ENCODE results near the gene FNDC10. TPM values are rescaled to one million over a fixed set of nuclear protein-coding genes. Genes with fewer than 3 reads are reported as not detected.
A peak's percentile ranks its signal among the peaks of the same experiment; 100 is the strongest.

Gene FNDC10
- polyA plus RNA-seq, 4 donors = 0.54 to 2.9 (median 1.5) TPM

DNA sequence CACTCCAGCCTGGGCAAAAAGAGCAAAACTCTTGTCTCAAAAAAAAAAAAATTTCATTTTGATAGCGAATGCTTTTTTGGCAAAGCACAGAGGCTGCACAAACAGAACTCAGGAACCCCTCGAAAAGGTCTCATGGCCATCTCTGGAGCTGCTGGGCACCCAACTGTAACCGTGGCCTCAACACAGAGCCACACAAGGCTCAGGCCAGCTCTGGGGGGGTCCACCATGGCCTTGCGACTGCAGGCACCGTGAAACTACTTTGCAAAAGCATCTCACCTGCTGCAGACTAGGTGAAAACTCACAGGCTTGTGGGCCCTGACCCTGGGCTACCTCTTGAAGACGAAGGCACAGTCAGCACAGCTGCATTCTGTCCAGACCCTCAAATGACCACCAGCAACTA is 43.4 kb downstream of the FNDC10 start:
- Histone ChIP-seq H3K27me3 (ENCODE audit: control insufficient read depth in 3 of 3, insufficient read depth in 3 of 3, low read length in 3 of 3) (no peaks in the 10 kb centered on the region), H3K4me1 (ENCODE audit: control insufficient read depth in 3 of 3, insufficient read depth in 2 of 3, low read depth in 1 of 3, low read length in 2 of 3) (no peaks in the 10 kb centered on the region), H3K36me3 (ENCODE audit: control insufficient read depth in 3 of 3, insufficient read depth in 2 of 3, low read depth in 1 of 3, low read length in 3 of 3) (peaks cover 0 to 55% (median 2%) of the 10 kb centered on the region in 3 donors), H3K9me3 (ENCODE audit: control insufficient read depth in 2 of 2, insufficient read depth in 1 of 2, low read depth in 1 of 2, low read length in 1 of 2) (no peaks in the 10 kb centered on the region), H3K4me3 (ENCODE audit: low read depth in 1 of 3, low read length in 3 of 3) (no peak overlapping the region), H3K27ac (ENCODE audit: low read depth in 1 of 3, low read length in 2 of 3) (no peak overlapping the region)
- 92 to 96% (median 94%) methylated on average over 6 of the region's 6 CpGs for WGBS, 3 donors
- FAIRE-seq (no peak), DNase-seq (no peak)

- FAIRE-seq (no peak), DNase-seq (peak in 1 of 2 donors; percentile 36)
- no peaks in the 10 kb centered on the region for H3K4me1 ChIP-seq (ENCODE audit: control insufficient read depth in 3 of 3, insufficient read depth in 2 of 3, low read depth in 1 of 3, low read length in 2 of 3)
- no peak overlapping the region for H3K27ac ChIP-seq (ENCODE audit: low read depth in 1 of 3, low read length in 2 of 3)
- 71 to 78% (median 73%) methylated on average over 31 of the region's 31 CpGs for WGBS, 3 donors
- no peaks in the 10 kb centered on the region for H3K27me3 ChIP-seq (ENCODE audit: control insufficient read depth in 3 of 3, insufficient read depth in 3 of 3, low read length in 3 of 3)
- no peaks in the 10 kb centered on the region for H3K9me3 ChIP-seq (ENCODE audit: control insufficient read depth in 2 of 2, insufficient read depth in 1 of 2, low read depth in 1 of 2, low read length in 1 of 2)
- no peak overlapping the region for H3K4me3 ChIP-seq (ENCODE audit: low read depth in 1 of 3, low read length in 3 of 3)
- peaks cover 0 to 43% (median 0%) of the 10 kb centered on the region in 3 donors for H3K36me3 ChIP-seq (ENCODE audit: control insufficient read depth in 3 of 3, insufficient read depth in 2 of 3, low read depth in 1 of 3, low read length in 3 of 3)
Measured at GRCh38 chr1:1554926-1555915, 44.7 kb downstream of the FNDC10 start.

- FAIRE-seq = no peak
- no peak for DNase-seq
- Histone ChIP-seq H3K4me1 (ENCODE audit: control insufficient read depth in 3 of 3, insufficient read depth in 2 of 3, low read depth in 1 of 3, low read length in 2 of 3) (no peaks in the 10 kb centered on the region), H3K4me3 (ENCODE audit: low read depth in 1 of 3, low read length in 3 of 3) (no peak overlapping the region), H3K36me3 (ENCODE audit: control insufficient read depth in 3 of 3, insufficient read depth in 2 of 3, low read depth in 1 of 3, low read length in 3 of 3) (peaks cover 0 to 37% (median 0%) of the 10 kb centered on the region in 3 donors), H3K27me3 (ENCODE audit: control insufficient read depth in 3 of 3, insufficient read depth in 3 of 3, low read length in 3 of 3) (no peaks in the 10 kb centered on the region), H3K9me3 (ENCODE audit: control insufficient read depth in 2 of 2, insufficient read depth in 1 of 2, low read depth in 1 of 2, low read length in 1 of 2) (no peaks in the 10 kb centered on the region), H3K27ac (ENCODE audit: low read depth in 1 of 3, low read length in 2 of 3) (no peak overlapping the region)
- 68 to 78% (median 73%) methylated on average over 13 of the region's 13 CpGs for WGBS, 3 donors
Measured at GRCh38 chr1:1554550-1554925, 45.4 kb downstream of the FNDC10 start.

- H3K4me1 ChIP-seq (ENCODE audit: control insufficient read depth in 3 of 3, insufficient read depth in 2 of 3, low read depth in 1 of 3, low read length in 2 of 3) = no peaks in the 10 kb centered on the region
Measured at GRCh38 chr1:1553821-1554494, 46.0 kb downstream of the FNDC10 start.

DNA sequence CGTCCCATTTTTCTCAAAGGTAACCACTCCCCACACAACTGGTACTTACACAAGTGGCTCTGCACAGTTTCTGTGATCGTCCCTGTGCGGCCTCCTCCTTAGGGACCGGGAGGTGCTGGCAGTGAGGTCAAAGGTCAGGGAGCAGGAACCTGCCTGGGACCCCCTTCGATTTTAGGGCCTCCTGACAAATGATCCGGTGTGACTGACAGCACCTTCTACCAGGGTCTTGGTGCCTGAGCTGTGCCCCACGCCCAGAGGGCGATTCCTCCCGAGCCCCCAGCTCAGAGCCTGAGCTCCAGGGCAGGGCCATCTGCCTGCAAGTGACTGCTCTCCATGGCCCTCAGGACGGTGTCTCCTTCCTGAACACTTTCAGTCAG is 47.7 kb downstream of the FNDC10 start:
- Histone ChIP-seq H3K36me3 (ENCODE audit: control insufficient read depth in 3 of 3, insufficient read depth in 2 of 3, low read depth in 1 of 3, low read length in 3 of 3) (peaks cover 0 to 47% (median 0%) of the 10 kb centered on the region in 3 donors), H3K4me3 (ENCODE audit: low read depth in 1 of 3, low read length in 3 of 3) (no peak overlapping the region), H3K9me3 (ENCODE audit: control insufficient read depth in 2 of 2, insufficient read depth in 1 of 2, low read depth in 1 of 2, low read length in 1 of 2) (no peaks in the 10 kb centered on the region), H3K27ac (ENCODE audit: low read depth in 1 of 3, low read length in 2 of 3) (no peak overlapping the region), H3K4me1 (ENCODE audit: control insufficient read depth in 3 of 3, insufficient read depth in 2 of 3, low read depth in 1 of 3, low read length in 2 of 3) (no peaks in the 10 kb centered on the region), H3K27me3 (ENCODE audit: control insufficient read depth in 3 of 3, insufficient read depth in 3 of 3, low read length in 3 of 3) (no peaks in the 10 kb centered on the region)
- FAIRE-seq = no peak
- WGBS, 3 donors = 72 to 86% (median 82%) methylated on average over 10 of the region's 10 CpGs
- DNase-seq = no peak

More at GRCh38 chr1:1553821-1554494, 46.0 kb downstream of the FNDC10 start:
- no peak overlapping the region for H3K27ac ChIP-seq (ENCODE audit: low read depth in 1 of 3, low read length in 2 of 3)
- WGBS, 3 donors = 81 to 87% (median 85%) methylated on average over 34 to 35 of the region's 35 CpGs
- no peaks in the 10 kb centered on the region for H3K27me3 ChIP-seq (ENCODE audit: control insufficient read depth in 3 of 3, insufficient read depth in 3 of 3, low read length in 3 of 3)
- H3K36me3 ChIP-seq (ENCODE audit: control insufficient read depth in 3 of 3, insufficient read depth in 2 of 3, low read depth in 1 of 3, low read length in 3 of 3) = peaks cover 0 to 31% (median 0%) of the 10 kb centered on the region in 3 donors
- no peak overlapping the region for H3K4me3 ChIP-seq (ENCODE audit: low read depth in 1 of 3, low read length in 3 of 3)
- DNase-seq = no peak
- no peak for FAIRE-seq
- H3K9me3 ChIP-seq (ENCODE audit: control insufficient read depth in 2 of 2, insufficient read depth in 1 of 2, low read depth in 1 of 2, low read length in 1 of 2) = no peaks in the 10 kb centered on the region

- FAIRE-seq = no peak
- DNase-seq = no peak
- no peaks in the 10 kb centered on the region for H3K27me3 ChIP-seq (ENCODE audit: control insufficient read depth in 3 of 3, insufficient read depth in 3 of 3, low read length in 3 of 3)
- 90 to 91% (median 91%) methylated on average over 33 of the region's 33 CpGs for WGBS, 3 donors
- H3K9me3 ChIP-seq (ENCODE audit: control insufficient read depth in 2 of 2, insufficient read depth in 1 of 2, low read depth in 1 of 2, low read length in 1 of 2) = no peaks in the 10 kb centered on the region
- no peak overlapping the region for H3K4me3 ChIP-seq (ENCODE audit: low read depth in 1 of 3, low read length in 3 of 3)
- H3K27ac ChIP-seq (ENCODE audit: low read depth in 1 of 3, low read length in 2 of 3) = no peak overlapping the region
- H3K36me3 ChIP-seq (ENCODE audit: control insufficient read depth in 3 of 3, insufficient read depth in 2 of 3, low read depth in 1 of 3, low read length in 3 of 3) = peaks cover 0 to 47% (median 0%) of the 10 kb centered on the region in 3 donors
- no peaks in the 10 kb centered on the region for H3K4me1 ChIP-seq (ENCODE audit: control insufficient read depth in 3 of 3, insufficient read depth in 2 of 3, low read depth in 1 of 3, low read length in 2 of 3)
Measured at GRCh38 chr1:1551524-1552262, 48.2 kb downstream of the FNDC10 start.

DNA sequence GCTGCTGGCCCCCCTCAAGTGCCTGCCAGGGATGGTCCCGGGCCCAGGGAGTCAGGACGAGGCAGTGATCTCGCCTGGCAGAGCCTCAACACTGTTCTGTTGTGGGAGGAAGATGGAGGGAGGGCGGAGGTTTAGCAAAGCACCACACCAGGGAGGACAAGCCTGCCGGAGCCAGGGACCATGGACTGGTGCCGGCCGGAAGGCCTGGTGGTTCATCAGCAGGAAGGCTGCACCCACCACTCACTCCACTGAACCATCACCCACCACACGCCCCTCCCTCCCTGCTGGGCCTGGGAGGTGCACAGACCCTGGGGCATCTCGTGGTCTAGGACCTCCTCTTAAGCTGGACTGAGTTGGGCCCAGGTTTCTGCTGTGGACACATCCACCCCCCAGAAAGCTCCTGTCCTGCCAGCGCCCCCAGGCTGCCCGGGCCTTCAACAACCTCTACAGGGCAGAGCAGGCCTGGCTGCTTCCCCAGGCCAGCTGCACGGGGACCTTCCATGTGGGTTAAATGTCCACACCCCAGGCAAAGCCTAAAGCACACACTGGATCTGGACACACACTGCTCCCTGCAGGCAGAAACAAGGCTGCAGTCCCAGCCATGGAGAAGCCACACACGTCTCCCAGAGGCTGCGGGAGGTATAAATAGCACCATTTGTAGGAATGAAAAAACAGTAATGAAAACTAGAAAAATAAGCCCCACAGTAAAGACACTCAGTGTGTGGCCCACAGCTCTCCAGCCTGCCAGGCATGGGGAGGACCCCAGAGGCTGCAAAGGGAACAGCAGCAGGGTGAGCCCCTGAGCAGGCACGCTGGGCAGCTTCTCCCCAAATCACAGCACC is 49.1 kb downstream of the FNDC10 start:
- Histone ChIP-seq H3K9me3 (ENCODE audit: control insufficient read depth in 2 of 2, insufficient read depth in 1 of 2, low read depth in 1 of 2, low read length in 1 of 2) (no peaks in the 10 kb centered on the region), H3K4me1 (ENCODE audit: control insufficient read depth in 3 of 3, insufficient read depth in 2 of 3, low read depth in 1 of 3, low read length in 2 of 3) (no peaks in the 10 kb centered on the region), H3K36me3 (ENCODE audit: control insufficient read depth in 3 of 3, insufficient read depth in 2 of 3, low read depth in 1 of 3, low read length in 3 of 3) (peaks cover 0 to 48% (median 3%) of the 10 kb centered on the region in 3 donors), H3K4me3 (ENCODE audit: low read depth in 1 of 3, low read length in 3 of 3) (no peak overlapping the region), H3K27me3 (ENCODE audit: control insufficient read depth in 3 of 3, insufficient read depth in 3 of 3, low read length in 3 of 3) (no peaks in the 10 kb centered on the region), H3K27ac (ENCODE audit: low read depth in 1 of 3, low read length in 2 of 3) (no peak overlapping the region)
- no peak for DNase-seq
- 70 to 84% (median 83%) methylated on average over 15 of the region's 15 CpGs for WGBS, 3 donors
- no peak for FAIRE-seq

Data from small intestine (tissue), 7 donors.